Endodermal cell (in vitro differentiated cells): ENCODE results near the gene LETMD1. TPM values are rescaled to one million over a fixed set of nuclear protein-coding genes. Genes with fewer than 3 reads are reported as not detected.
"Not testable (repeated sequence)": the region's sequence is repeated elsewhere in the genome, so short reads cannot be mapped to it uniquely, and the experiment has no call there.

Experiments
- DNase-seq: peaks from one replicate; pipeline ENCODE4 v3.0.0-alpha.2; 2017
- H3K27ac ChIP-seq: 2 replicates; pipeline ENCODE4 v1.5.1; 2013; ENCODE audit warnings: mild to moderate bottlenecking, low read depth, low read length, moderate library complexity
- H3K27me3 ChIP-seq: 2 replicates; pipeline ENCODE4 v1.6.1; 2013; ENCODE audit warnings: mild to moderate bottlenecking, low read length, moderate library complexity; ENCODE audit not compliant: insufficient read depth, control insufficient read depth, poor library complexity, severe bottlenecking
- H3K36me3 ChIP-seq: 2 replicates; pipeline ENCODE4 v1.7.0; 2013; ENCODE audit warnings: mild to moderate bottlenecking, low read length, moderate library complexity; ENCODE audit not compliant: control insufficient read depth, insufficient read depth
- H3K4me1 ChIP-seq: one replicate; pipeline ENCODE4 v1.7.0; 2013; ENCODE audit warnings: low read length; ENCODE audit not compliant: control insufficient read depth, insufficient read depth
- H3K4me3 ChIP-seq: 2 replicates; pipeline ENCODE4 v1.5.1; 2013; ENCODE audit warnings: mild to moderate bottlenecking, low read length, moderate library complexity
- H3K9ac ChIP-seq: 2 replicates; pipeline ENCODE4 v1.6.1; 2013; ENCODE audit warnings: mild to moderate bottlenecking, low read length, moderate library complexity; ENCODE audit not compliant: poor library complexity, severe bottlenecking; ENCODE audit errors: extremely low read depth
- H3K9me3 ChIP-seq: 2 replicates; pipeline ENCODE4 v1.6.1; 2013; ENCODE audit warnings: mild to moderate bottlenecking, low read length, moderate library complexity; ENCODE audit not compliant: control insufficient read depth
- H3K27ac Mint-ChIP-seq: 2 replicates; pipeline ENCODE4 v1.8.0; 2020; ENCODE audit warnings: mixed read lengths
- H3K27me3 Mint-ChIP-seq: 2 replicates; pipeline ENCODE4 v1.8.0; 2021; ENCODE audit warnings: mild to moderate bottlenecking, mixed read lengths; ENCODE audit not compliant: insufficient read depth
- H3K36me3 Mint-ChIP-seq: 2 replicates; pipeline ENCODE4 v1.8.0; 2020; ENCODE audit warnings: low read depth, mixed read lengths
- H3K4me1 Mint-ChIP-seq: 2 replicates; pipeline ENCODE4 v1.8.0; 2020; ENCODE audit warnings: mixed read lengths
- H3K4me3 Mint-ChIP-seq: 2 replicates; pipeline ENCODE4 v1.8.0; 2020; ENCODE audit warnings: mild to moderate bottlenecking, moderate library complexity, mixed read lengths
- H3K9me3 Mint-ChIP-seq: 2 replicates; pipeline ENCODE4 v1.8.0; 2020; ENCODE audit warnings: mild to moderate bottlenecking, mixed read lengths
- WGBS, 2 experiments: methylation state at CpG; one replicate each; pipeline versions ENCODE4 v1.1.5 to v1.1.7; 2013; ENCODE audit warnings: missing lambda C conversion rate in 2 of 2, mixed read lengths in 1 of 2; ENCODE audit not compliant: insufficient coverage in 1 of 2, insufficient read length in 1 of 2; 5-methylcytosine and 5-hydroxymethylcytosine counted together
- total RNA-seq, 2 donors: library from RNA; stranded (reverse); fragmentation: NEBNext Ultra II Directional in 1 of 2; extraction: Animal tissue kit (Norgen Biotek cat#: 25700) in 1 of 2; gene quantifications; 2 replicates in 1 of 2; 3 replicates in 1 of 2; pipeline ENCODE4 v1.2.1, GENCODE V29; 2021
- TF ChIP-seq, protein P1 (sequence below): fragments of 200-600 bp; sonication (generic); conservative IDR thresholded peaks from 2 replicates; pipeline ENCODE4 v1.5.0; 2021; ENCODE audit warnings: antibody characterized with exemption, mild to moderate bottlenecking

The LETMD1 gene
- total RNA-seq, 2 donors from 2014 or later = 34.8 to 40.2 TPM

DNA sequence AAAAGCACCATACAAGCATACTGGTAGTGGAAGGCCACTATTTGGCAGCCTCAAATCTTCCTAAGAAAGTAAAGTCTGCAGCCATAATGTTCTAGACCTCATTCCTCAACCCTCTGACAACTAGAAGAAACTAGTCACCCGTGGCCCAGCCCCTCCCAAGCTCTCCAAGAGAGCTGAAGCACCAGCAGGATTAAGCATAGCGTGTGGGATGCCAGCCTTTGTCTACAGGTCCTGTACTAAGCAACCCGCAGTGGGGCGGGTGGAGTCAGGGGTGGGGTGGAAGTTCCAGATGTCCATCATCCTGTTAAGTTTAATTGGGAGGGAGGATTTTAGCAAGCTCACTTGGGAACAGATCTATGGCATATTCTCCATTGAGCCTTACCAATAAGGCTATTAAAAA is 36.2 kb upstream of the LETMD1 start:
- Histone ChIP-seq H3K27ac (no peak overlapping the region), H3K4me1 (no peaks in the 10 kb centered on the region), H3K27me3 (no peaks in the 10 kb centered on the region), H3K4me3 (no peak overlapping the region), H3K9ac (no peak overlapping the region), H3K9me3 (no peaks in the 10 kb centered on the region), H3K36me3 (peaks cover 15% of the 10 kb centered on the region)
- Mint-ChIP-seq H3K9me3 (no peaks in the 10 kb centered on the region), H3K27me3 (no peaks in the 10 kb centered on the region), H3K4me1 (peaks cover 15% of the 10 kb centered on the region), H3K4me3 (no peak overlapping the region), H3K36me3 (peaks cover 20% of the 10 kb centered on the region), H3K27ac (no peak overlapping the region)
- TF ChIP-seq, protein P1, sequence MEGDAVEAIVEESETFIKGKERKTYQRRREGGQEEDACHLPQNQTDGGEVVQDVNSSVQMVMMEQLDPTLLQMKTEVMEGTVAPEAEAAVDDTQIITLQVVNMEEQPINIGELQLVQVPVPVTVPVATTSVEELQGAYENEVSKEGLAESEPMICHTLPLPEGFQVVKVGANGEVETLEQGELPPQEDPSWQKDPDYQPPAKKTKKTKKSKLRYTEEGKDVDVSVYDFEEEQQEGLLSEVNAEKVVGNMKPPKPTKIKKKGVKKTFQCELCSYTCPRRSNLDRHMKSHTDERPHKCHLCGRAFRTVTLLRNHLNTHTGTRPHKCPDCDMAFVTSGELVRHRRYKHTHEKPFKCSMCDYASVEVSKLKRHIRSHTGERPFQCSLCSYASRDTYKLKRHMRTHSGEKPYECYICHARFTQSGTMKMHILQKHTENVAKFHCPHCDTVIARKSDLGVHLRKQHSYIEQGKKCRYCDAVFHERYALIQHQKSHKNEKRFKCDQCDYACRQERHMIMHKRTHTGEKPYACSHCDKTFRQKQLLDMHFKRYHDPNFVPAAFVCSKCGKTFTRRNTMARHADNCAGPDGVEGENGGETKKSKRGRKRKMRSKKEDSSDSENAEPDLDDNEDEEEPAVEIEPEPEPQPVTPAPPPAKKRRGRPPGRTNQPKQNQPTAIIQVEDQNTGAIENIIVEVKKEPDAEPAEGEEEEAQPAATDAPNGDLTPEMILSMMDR = no peak
- 85 to 88% methylated on average over 4 of the region's 4 CpGs for WGBS, 2 experiments
- DNase-seq = no peak

DNA sequence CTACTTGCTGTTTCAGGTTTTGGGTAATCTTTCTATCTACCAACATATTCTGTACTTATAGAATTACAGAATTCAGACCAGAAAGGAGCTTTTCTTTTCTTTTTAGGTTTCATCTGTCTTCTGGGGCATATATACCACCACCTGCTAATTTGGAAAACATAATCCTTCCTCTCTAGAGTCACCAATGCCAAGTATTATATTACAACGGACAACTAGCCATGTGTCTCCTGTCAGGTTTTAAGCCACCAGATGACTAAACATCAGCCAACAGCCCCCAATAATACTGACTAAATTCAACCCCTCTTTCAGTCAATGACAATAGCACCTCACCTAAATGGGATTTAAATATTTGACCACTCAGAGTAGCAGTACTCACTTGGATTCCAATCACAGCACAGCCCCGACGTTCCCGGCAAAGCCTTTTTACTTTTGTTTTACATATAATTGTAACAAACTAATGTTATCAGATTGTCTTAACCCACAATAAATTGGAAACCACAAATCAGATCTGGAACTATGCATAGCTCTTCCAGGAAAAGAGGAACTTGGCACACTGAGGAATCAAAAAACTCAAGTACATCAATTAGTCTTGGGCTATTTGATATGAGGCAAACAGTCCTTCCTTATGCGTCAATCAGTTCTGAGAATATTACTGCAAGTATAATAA is 35.4 kb upstream of the LETMD1 start:
- Histone ChIP-seq H3K36me3 (peaks cover 8% of the 10 kb centered on the region), H3K4me3 (no peak overlapping the region), H3K9me3 (no peaks in the 10 kb centered on the region), H3K27me3 (no peaks in the 10 kb centered on the region), H3K27ac (no peak overlapping the region), H3K4me1 (no peaks in the 10 kb centered on the region), H3K9ac (no peak overlapping the region)
- Mint-ChIP-seq H3K9me3 (no peaks in the 10 kb centered on the region), H3K4me3 (no peak overlapping the region), H3K36me3 (peaks cover 13% of the 10 kb centered on the region), H3K27ac (no peak overlapping the region), H3K4me1 (peaks cover 15% of the 10 kb centered on the region), H3K27me3 (no peaks in the 10 kb centered on the region)
- WGBS, 2 experiments = 84 to 95% methylated on average over 2 to 4 of the region's 5 CpGs
- TF ChIP-seq, protein P1 = no peak
- no peak for DNase-seq

DNA sequence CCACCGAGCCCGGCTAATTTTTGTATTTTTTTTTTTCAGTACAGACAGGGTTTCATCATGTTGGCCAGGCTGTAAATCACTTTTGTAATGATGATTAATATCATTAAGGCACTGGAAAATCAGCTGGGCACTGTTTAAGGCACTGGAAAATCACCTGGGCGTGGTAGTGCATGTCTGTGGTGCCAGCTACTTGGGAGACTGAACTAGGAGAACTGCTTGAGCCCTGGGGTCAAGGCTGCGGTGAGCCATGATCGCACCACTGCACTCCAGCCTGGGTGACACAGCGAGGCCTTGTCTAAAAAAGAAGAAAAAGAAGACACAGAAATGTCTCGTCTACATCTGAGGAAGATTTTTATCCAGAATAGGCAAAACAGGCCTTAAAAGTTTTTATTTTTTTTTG is 34.7 kb upstream of the LETMD1 start:
- whole genome bisulfite sequencing, 2 experiments = 94% methylated on average over 7 of the region's 7 CpGs
- no peak overlapping the region for H3K27ac Mint-ChIP-seq

DNA sequence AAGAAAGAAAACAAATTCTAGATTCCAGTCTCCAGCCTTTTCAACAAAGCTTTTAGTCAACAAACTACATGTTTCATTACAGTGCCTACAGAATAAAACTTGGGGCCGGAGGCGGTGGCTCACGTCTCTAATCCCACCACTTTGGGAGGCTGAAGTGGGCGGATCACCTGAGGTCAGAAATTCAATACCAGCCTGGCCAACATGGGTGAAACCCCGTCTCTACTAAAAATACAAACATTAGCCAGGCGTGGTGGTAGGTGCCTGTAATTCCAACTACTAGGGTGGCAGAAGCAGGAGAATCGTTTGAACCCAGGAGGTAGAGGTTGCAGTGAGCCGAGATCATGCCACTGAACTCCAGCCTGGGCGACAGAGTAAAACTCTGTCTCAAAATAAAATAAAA is 33.7 kb upstream of the LETMD1 start:
- not testable (repeated sequence) for DNase-seq, H3K4me3 ChIP-seq, H3K9ac ChIP-seq, H3K4me3 Mint-ChIP-seq, H3K36me3 Mint-ChIP-seq, H3K27ac ChIP-seq, H3K27ac Mint-ChIP-seq, H3K36me3 ChIP-seq, H3K9me3 ChIP-seq, H3K4me1 ChIP-seq, H3K27me3 Mint-ChIP-seq, H3K9me3 Mint-ChIP-seq, H3K27me3 ChIP-seq
- WGBS, 2 experiments = 88 to 93% methylated on average over 4 to 9 of the region's 9 CpGs
- peaks cover 10% of the 10 kb centered on the region for H3K4me1 Mint-ChIP-seq

More for the DNA sequence above, 34.7 kb upstream of the LETMD1 start:
- no peak overlapping the region for H3K4me3 Mint-ChIP-seq
- peaks cover 6% of the 10 kb centered on the region for H3K36me3 Mint-ChIP-seq
- Histone ChIP-seq H3K4me1 (no peaks in the 10 kb centered on the region), H3K27me3 (no peaks in the 10 kb centered on the region), H3K36me3 (peaks cover under 1% of the 10 kb centered on the region), H3K9ac (no peak overlapping the region), H3K9me3 (no peaks in the 10 kb centered on the region), H3K4me3 (no peak overlapping the region), H3K27ac (no peak overlapping the region)
- TF ChIP-seq, protein P1 = no peak
- DNase-seq = no peak
- no peaks in the 10 kb centered on the region for H3K27me3 Mint-ChIP-seq
- H3K9me3 Mint-ChIP-seq = no peaks in the 10 kb centered on the region
- peaks cover 15% of the 10 kb centered on the region for H3K4me1 Mint-ChIP-seq
